UCSD-AML1 (cell line): ENCODE results near the gene SFXN3.
A peak's percentile ranks its signal among the peaks of the same experiment; 100 is the strongest.

Source experiments
- DNase-seq: peaks from one replicate; lab custom pipeline; 2025; ENCODE audit not compliant: unreplicated experiment; lab: John Stamatoyannopoulos, UW

Gene SFXN3

GRCh38 chr10:101031128-101031795, at the start of gene SFXN3, which contains the start of gene PDZD7:
TSS of gene SFXN3 (plus strand) at chr10:101031234. CDS start at chr10:101034695, 3,461 bp downstream.
TSS of gene PDZD7 (minus strand) at chr10:101031129. CDS start at chr10:101030219, 910 bp downstream.
- peak; percentile 91 for DNase-seq

DNA sequence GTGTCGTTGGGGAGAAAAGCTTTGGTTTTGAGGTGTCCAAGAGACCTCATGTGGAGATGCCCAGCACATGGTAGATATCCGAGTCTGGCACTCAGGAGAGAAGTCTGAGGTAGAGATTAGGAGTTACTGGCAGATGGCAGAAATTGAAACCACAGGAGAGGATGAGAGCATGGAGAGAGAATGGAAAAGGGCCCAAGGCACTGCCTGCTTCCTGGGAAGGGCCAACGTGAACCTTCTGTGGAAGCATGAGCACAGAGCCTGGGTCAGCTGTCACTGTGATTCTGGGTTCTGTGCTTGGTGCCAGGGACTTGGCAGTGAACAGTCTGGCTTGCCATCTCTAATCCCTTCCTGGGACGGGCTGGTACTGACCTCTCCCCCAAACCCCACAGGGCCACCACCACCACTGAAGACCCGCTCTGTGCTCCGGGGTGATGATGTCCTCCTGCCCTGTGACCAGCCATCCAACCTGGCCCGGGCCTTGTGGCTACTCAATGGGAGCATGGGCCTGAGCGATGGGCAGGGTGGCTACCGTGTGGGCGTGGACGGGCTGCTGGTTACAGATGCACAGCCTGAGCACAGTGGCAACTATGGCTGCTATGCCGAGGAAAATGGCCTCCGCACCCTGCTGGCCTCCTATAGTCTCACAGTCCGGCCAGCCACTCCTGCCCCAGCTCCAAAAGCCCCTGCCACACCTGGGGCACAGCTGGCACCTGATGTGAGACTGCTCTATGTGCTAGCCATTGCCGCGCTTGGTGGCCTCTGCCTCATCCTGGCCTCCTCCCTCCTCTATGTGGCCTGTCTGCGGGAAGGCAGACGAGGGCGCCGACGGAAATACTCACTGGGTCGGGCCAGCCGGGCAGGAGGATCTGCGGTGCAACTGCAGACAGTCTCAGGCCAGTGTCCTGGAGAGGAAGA, 47.9 kb upstream of the SFXN3 start:
- no peak for DNase-seq

GRCh38 chr10:100983868-100984671, 47.0 kb upstream of the SFXN3 start:
- no peak for DNase-seq

DNA sequence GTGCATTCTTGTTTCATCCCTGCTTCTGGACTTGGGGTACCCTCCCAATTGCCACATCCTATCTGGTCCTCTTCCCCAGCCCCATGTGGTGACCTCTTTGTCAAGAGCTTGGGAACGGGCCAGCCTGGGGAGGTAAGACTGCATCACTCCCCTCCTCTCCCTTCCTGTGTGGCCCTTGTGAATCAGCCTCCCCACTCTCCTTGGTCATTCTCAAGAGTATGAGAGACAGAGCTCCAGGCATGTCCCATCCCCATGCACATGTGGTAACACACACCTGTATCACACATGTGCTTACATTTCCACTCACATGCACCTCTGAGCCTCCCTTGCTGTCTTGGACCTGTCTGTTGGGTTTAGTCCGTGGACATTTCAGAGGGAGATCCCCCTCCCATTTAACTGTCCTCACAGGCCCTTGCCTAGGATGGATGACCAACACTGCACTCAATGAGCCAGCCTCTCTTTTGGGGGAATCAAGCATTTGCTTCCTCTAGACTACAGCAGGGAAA, 46.3 kb upstream of the SFXN3 start:
- DNase-seq = no peak

DNA sequence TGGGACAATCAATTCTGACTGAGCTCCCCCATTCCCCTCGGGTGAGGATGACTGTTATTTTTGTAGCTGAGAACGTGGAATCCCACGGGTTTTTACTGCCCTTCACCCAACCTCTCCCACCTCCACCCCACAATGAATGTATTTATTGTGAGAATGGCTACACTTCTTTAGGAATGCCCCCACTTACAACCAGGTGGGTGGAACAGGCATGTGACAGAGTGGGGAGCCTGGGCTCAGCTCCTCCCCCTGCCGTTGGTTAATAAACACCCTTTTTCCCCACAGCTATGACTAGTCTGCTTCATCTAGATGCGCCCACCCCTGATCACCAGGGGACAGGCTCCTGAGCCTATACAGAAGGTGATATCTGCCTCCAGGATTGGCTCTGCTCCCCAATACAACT, 45.7 kb upstream of the SFXN3 start:
- DNase-seq = no peak

DNA sequence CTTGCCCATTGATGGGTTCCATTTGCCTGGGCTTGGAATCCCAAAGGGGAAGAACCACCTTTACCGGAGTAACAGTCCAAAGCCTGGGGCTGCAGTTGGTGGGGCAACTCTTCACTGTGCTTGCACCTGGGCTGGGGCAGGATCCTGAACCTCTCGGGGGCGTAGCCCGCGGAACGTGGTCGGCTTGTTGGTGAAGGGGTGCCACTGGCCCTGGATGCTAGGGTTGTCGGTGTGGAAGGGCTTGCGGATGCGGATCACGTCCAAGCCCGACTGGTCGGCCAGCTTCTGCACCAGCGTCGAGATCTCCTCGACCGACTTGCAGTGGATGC, 44.4 kb upstream of the SFXN3 start:
- DNase-seq = no peak

- DNase-seq = peak; percentile 82
Measured at GRCh38 chr10:100986952-100987684, 43.9 kb upstream of the SFXN3 start, which contains the start of the genes MRPL43 and TWNK. TSS of gene MRPL43 (minus strand) at chr10:100987497. CDS start at chr10:100987443, 54 bp downstream. TSS of gene TWNK (plus strand) at chr10:100987543. CDS start at chr10:100988211, 668 bp downstream.

DNA sequence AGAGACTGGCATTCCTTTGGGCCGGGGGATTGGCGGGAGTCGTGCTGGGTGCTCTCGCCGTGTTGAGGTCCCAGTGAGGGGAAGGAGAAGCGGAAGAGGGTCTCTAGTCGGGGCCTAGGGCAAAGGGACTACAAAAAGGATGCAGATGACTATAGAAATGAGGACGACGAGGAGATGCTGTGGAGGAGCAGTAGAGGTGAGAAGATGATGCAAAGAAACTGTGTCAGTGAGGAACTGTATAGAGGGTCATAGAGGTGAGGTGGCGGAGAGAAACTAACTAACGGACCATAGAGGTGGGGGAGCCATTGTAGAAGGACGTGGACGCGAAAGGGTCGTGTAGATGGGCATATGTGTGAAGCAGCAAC, 43.4 kb upstream of the SFXN3 start:
- DNase-seq = no peak

DNA sequence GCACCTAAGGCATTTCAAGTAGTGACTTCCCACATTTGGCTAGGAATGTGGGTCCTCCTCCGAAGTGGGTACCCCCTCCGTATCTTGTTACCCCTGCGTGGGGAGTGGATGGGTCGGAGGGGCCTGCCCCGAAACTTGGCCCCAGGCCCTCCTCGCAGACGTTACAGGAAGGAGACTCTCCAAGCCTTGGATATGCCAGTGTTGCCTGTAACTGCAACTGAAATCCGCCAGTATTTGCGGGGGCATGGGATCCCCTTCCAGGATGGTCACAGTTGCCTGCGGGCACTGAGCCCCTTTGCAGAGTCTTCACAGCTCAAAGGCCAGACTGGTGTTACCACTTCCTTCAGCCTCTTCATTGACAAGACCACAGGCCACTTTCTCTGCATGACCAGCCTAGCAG, 42.9 kb upstream of the SFXN3 start:
- no peak for DNase-seq

DNA sequence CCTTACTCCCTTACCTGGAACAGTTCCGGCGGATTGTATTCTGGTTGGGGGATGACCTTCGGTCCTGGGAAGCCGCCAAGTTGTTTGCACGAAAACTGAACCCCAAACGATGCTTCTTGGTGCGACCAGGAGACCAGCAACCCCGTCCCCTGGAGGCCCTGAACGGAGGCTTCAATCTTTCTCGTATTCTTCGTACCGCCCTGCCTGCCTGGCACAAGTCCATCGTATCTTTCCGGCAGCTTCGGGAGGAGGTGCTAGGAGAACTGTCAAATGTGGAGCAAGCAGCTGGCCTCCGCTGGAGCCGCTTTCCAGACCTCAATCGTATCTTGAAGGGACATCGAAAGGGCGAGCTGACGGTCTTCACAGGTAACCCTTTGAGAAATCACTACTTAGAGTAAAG, 41.9 kb upstream of the SFXN3 start:
- DNase-seq = no peak

DNA sequence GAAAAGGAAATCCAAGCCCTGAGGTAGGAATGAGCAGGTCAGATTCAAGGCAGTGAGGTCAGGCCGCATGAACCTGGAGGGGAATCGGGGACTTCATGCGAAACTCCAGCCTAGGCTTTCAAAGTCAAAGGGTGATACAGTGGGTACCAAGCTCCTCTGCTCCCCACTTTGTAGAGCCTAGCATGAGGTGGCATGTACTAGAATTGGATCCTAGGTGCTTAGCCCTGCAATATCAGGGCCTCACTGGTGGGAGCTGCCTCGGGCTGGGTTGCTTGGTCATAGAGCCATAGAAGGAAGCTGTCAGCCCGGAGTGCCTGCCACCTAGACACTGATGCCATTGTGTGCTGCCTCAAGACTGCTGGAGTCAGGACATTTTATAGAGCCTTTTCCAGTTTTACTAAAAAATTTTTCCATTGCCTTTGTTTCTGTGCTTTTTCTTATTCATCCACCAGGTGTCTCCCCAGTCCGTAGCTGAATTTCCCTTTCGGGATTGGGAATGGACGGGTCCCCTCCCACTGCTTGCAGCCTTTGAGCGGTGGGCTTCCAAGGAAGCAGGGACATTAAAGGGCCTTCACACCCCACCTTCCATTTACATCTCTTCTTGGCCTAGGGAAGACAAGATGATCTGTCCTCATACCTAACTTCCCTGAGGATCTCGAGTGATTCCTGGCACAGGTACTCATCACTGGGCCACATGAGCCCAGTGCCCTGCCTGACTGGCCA, 36.9 kb upstream of the SFXN3 start:
- DNase-seq = no peak

- DNase-seq = no peak
Measured at GRCh38 chr10:100995181-100995580, 35.9 kb upstream of the SFXN3 start.

- DNase-seq = peak; percentile 63
Measured at GRCh38 chr10:100996678-100997359, 34.2 kb upstream of the SFXN3 start.

DNA sequence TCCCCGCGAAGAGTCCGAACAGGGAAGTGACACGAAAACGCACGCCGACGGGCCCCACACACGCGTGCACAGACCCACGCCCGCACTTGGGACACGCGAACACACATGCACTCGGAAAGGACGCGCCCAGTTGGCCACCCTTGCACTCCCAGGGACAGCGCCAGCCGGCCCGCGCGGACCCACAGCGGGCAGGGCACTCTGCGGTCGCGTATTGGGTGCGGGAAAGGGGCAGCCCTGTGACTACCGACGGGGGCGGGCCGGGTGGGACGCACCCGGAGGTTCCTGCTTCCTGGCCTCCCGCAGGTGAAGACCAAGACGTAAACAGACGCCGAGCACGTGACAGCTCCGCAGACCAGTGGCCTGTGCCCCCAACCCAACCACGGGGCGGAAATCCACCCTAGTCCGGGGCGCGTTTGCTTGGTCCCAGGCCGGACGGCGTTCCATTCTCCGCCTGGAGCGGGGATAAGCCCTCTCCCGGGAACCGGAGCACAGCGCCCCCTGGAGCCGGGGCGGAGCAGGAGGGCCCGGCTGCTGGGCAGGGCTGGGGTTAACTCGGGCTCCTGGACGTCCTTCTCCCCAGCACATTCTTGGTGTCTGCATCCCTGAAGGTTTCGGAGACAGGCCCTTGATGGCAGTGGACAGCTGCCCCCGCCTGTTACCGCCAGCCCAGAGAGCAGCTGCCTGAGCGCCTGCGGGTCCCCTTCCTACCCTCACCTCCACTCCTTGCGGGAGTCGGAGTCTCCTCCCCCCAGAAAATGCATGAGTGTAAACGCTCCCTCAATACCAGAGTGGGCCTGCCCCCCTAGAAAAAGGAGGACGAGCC, 33.5 kb upstream of the SFXN3 start:
- DNase-seq = peak; percentile 90

GRCh38 chr10:100998183-100998990, 32.6 kb upstream of the SFXN3 start:
- peak; percentile 85 for DNase-seq

- peak; percentile 85 for DNase-seq
Measured at GRCh38 chr10:100998991-100999741, 31.9 kb upstream of the SFXN3 start.

- no peak for DNase-seq
Measured at GRCh38 chr10:100999742-101000126, 31.3 kb upstream of the SFXN3 start, which contains the start of gene LZTS2. TSS of gene LZTS2 (plus strand) at chr10:100999808. CDS start at chr10:101002539, 2,731 bp downstream.
